ENCODE measurements around the gene GALNT14. TPM values are rescaled to one million over a fixed set of nuclear protein-coding genes. Genes with fewer than 3 reads are reported as not detected.

GALNT14 gene
- total and polyA plus RNA-seq, 2 donors (not counting 1 experiment from before 2014, with no cell fraction given), result 0.15 to 0.83 TPM

GRCh38 chr2:31066086-31066485, 72.2 kb downstream of the GALNT14 start:
- TF ChIP-seq EZH2 (IDR thresholded peaks at IDR 0.05; ENCODE audit: low read length, missing control alignments), result no peak
- TF ChIP-seq CTCF (conservative IDR thresholded peaks at IDR 0.05 in 1 of 2, IDR thresholded peaks at IDR 0.05 in 1 of 2; ENCODE audit: low read depth in 1 of 2, low read length in 2 of 2), result no peak
- H3K27me3 ChIP-seq (ENCODE audit: control insufficient read depth, insufficient read depth, low read length), result no peaks in the 10 kb centered on the region
- DNase-seq (ENCODE audit: low read depth in 2 of 2), result no peak
- H3K79me2 ChIP-seq (ENCODE audit: control insufficient read depth, insufficient read depth, low read length), result no peaks in the 10 kb centered on the region
- H3K9ac ChIP-seq (ENCODE audit: insufficient read depth, low read length), result no peak overlapping the region
- H3K9me3 ChIP-seq (ENCODE audit: control insufficient read depth, insufficient read depth, low read depth, low read length), result no peaks in the 10 kb centered on the region
- H3K4me2 ChIP-seq (ENCODE audit: extremely low read depth, insufficient read depth, low read length), result no peak overlapping the region
- no peaks in the 10 kb centered on the region for H3K4me1 ChIP-seq (ENCODE audit: control insufficient read depth, extremely low read depth, insufficient read depth, low read length)
- H3K27ac ChIP-seq (ENCODE audit: insufficient read depth, low read length), result no peak overlapping the region
- H3K36me3 ChIP-seq (ENCODE audit: control insufficient read depth, insufficient read depth, low read length), result no peaks in the 10 kb centered on the region
- no peak overlapping the region for H3K4me3 ChIP-seq (replicated peaks in 1 of 4; ENCODE audit: control extremely low read depth in 1 of 4, insufficient read depth in 1 of 4, low read depth in 3 of 4, low read length in 4 of 4)
- no peak overlapping the region for H2AFZ ChIP-seq (ENCODE audit: low read length)
- H4K20me1 ChIP-seq (ENCODE audit: control insufficient read depth, extremely low read depth, insufficient read depth, low read length), result no peaks in the 10 kb centered on the region

GRCh38 chr2:31065356-31065755, 72.9 kb downstream of the GALNT14 start:
- H3K27me3 ChIP-seq (ENCODE audit: control insufficient read depth, insufficient read depth, low read length), result no peaks in the 10 kb centered on the region
- no peak overlapping the region for H3K9ac ChIP-seq (ENCODE audit: insufficient read depth, low read length)
- H3K79me2 ChIP-seq (ENCODE audit: control insufficient read depth, insufficient read depth, low read length), result no peaks in the 10 kb centered on the region
- no peaks in the 10 kb centered on the region for H3K36me3 ChIP-seq (ENCODE audit: control insufficient read depth, insufficient read depth, low read length)
- no peak overlapping the region for H3K27ac ChIP-seq (ENCODE audit: insufficient read depth, low read length)
- no peaks in the 10 kb centered on the region for H3K9me3 ChIP-seq (ENCODE audit: control insufficient read depth, insufficient read depth, low read depth, low read length)
- no peaks in the 10 kb centered on the region for H4K20me1 ChIP-seq (ENCODE audit: control insufficient read depth, extremely low read depth, insufficient read depth, low read length)
- TF ChIP-seq CTCF (conservative IDR thresholded peaks at IDR 0.05 in 1 of 2, IDR thresholded peaks at IDR 0.05 in 1 of 2; ENCODE audit: low read depth in 1 of 2, low read length in 2 of 2), result no peak
- no peak for TF ChIP-seq EZH2 (IDR thresholded peaks at IDR 0.05; ENCODE audit: low read length, missing control alignments)
- no peak overlapping the region for H2AFZ ChIP-seq (ENCODE audit: low read length)
- no peak for DNase-seq (ENCODE audit: low read depth in 2 of 2)
- H3K4me3 ChIP-seq (replicated peaks in 1 of 4; ENCODE audit: control extremely low read depth in 1 of 4, insufficient read depth in 1 of 4, low read depth in 3 of 4, low read length in 4 of 4), result no peak overlapping the region
- H3K4me2 ChIP-seq (ENCODE audit: extremely low read depth, insufficient read depth, low read length), result no peak overlapping the region
- no peaks in the 10 kb centered on the region for H3K4me1 ChIP-seq (ENCODE audit: control insufficient read depth, extremely low read depth, insufficient read depth, low read length)

GRCh38 chr2:31060397-31060796, 77.8 kb downstream of the GALNT14 start:
- H3K27ac ChIP-seq (ENCODE audit: insufficient read depth, low read length), result no peak overlapping the region
- H3K27me3 ChIP-seq (ENCODE audit: control insufficient read depth, insufficient read depth, low read length), result no peaks in the 10 kb centered on the region
- no peak overlapping the region for H3K4me2 ChIP-seq (ENCODE audit: extremely low read depth, insufficient read depth, low read length)
- H3K9ac ChIP-seq (ENCODE audit: insufficient read depth, low read length), result no peak overlapping the region
- no peak for DNase-seq (ENCODE audit: low read depth in 2 of 2)
- H2AFZ ChIP-seq (ENCODE audit: low read length), result no peak overlapping the region
- H3K79me2 ChIP-seq (ENCODE audit: control insufficient read depth, insufficient read depth, low read length), result no peaks in the 10 kb centered on the region
- no peaks in the 10 kb centered on the region for H3K36me3 ChIP-seq (ENCODE audit: control insufficient read depth, insufficient read depth, low read length)
- no peak overlapping the region for H3K4me3 ChIP-seq (replicated peaks in 1 of 4; ENCODE audit: control extremely low read depth in 1 of 4, insufficient read depth in 1 of 4, low read depth in 3 of 4, low read length in 4 of 4)
- TF ChIP-seq EZH2 (IDR thresholded peaks at IDR 0.05; ENCODE audit: low read length, missing control alignments) (no peak), CTCF (conservative IDR thresholded peaks at IDR 0.05 in 1 of 2, IDR thresholded peaks at IDR 0.05 in 1 of 2; ENCODE audit: low read depth in 1 of 2, low read length in 2 of 2) (no peak)
- no peaks in the 10 kb centered on the region for H3K4me1 ChIP-seq (ENCODE audit: control insufficient read depth, extremely low read depth, insufficient read depth, low read length)
- H3K9me3 ChIP-seq (ENCODE audit: control insufficient read depth, insufficient read depth, low read depth, low read length), result no peaks in the 10 kb centered on the region
- no peaks in the 10 kb centered on the region for H4K20me1 ChIP-seq (ENCODE audit: control insufficient read depth, extremely low read depth, insufficient read depth, low read length)

Measured in fibroblast of lung (primary cell).